Measurements from ENCODE around the gene SEPTIN10.

DNA sequence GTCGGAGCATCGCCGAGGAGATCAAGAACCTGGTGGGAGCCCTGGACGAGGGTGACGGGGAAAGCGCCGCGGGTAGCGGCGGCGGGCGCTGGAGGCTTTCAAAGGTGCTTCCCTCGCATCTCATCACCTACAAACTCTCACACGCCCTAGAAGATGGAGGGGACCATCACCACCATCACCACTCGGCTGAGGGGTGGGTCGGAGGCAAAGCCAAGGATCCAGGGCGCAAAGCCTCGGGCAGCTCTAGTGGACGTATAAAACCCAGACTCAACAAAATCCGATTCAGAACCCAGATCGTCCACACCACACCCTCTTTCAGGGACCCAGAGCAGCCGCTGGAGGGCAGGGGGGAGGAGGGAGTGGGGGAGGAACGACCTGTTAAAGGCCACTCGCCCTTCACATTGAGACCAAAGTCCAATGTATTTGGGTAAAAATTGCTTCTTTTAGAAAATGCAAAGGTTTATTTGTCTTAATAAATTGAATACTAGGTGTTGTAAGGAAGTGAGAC is 1.9 kb upstream of the SEPTIN10 start:
- TF ChIP-seq POLR2AphosphoS5 (IDR thresholded peaks at IDR 0.05; ENCODE audit: low read depth, low read length): no peak
- no peak for TF ChIP-seq POLR2A (IDR thresholded peaks at IDR 0.05; ENCODE audit: low read depth, low read length)
- no peak for TF ChIP-seq TAF1 (IDR thresholded peaks at IDR 0.05; ENCODE audit: borderline replicate concordance, low read depth, low read length)
